ENCODE results near the gene PPEF1.

- TF ChIP-seq REST (IDR thresholded peaks at IDR 0.05; ENCODE audit: borderline replicate concordance) (no peak), CTCF (IDR thresholded peaks at IDR 0.05; ENCODE audit: poor library complexity, severe bottlenecking) (no peak), RAD21 (conservative IDR thresholded peaks at IDR 0.05) (no peak), EZH2 (IDR thresholded peaks at IDR 0.05; ENCODE audit: borderline replicate concordance, insufficient read depth, low read length, poor library complexity, severe bottlenecking) (no peak), TAF1 (IDR thresholded peaks at IDR 0.05; ENCODE audit: low read depth) (no peak)
Measured at GRCh38 chrX:18828832-18829404, 121.5 kb downstream of the PPEF1 start.
